GM19193 (cell line): ENCODE results near the gene LMX1B.

Experiments
- POLR2A ChIP-seq: IDR thresholded peaks from 4 replicates; pipeline ENCODE4 v1.6.1; 2011; ENCODE audit not compliant: insufficient read depth, insufficient read length; ENCODE audit errors: extremely low read depth

The LMX1B gene

GRCh38 chr9:126591922-126592321 lies 21.8 kb upstream of the LMX1B start:
- TF ChIP-seq POLR2A, result no peak

GRCh38 chr9:126592461-126592860 lies 21.3 kb upstream of the LMX1B start:
- TF ChIP-seq POLR2A, result no peak

- TF ChIP-seq POLR2A, result no peak
Measured at GRCh38 chr9:126595982-126596381, 17.7 kb upstream of the LMX1B start.

GRCh38 chr9:126599047-126599650 lies 14.6 kb upstream of the LMX1B start:
- no peak for TF ChIP-seq POLR2A

GRCh38 chr9:126604059-126605055 lies 9.4 kb upstream of the LMX1B start:
- no peak for TF ChIP-seq POLR2A

- no peak for TF ChIP-seq POLR2A
Measured at GRCh38 chr9:126605792-126606482, 7.8 kb upstream of the LMX1B start.

- TF ChIP-seq POLR2A, result no peak
Measured at GRCh38 chr9:126606483-126606870, 7.3 kb upstream of the LMX1B start.

- TF ChIP-seq POLR2A, result no peak
Measured at GRCh38 chr9:126607086-126607485, 6.6 kb upstream of the LMX1B start.

- TF ChIP-seq POLR2A, result no peak
Measured at GRCh38 chr9:126607731-126608130, 6.0 kb upstream of the LMX1B start.

- TF ChIP-seq POLR2A, result no peak
Measured at GRCh38 chr9:126608551-126608950, 5.2 kb upstream of the LMX1B start.

- no peak for TF ChIP-seq POLR2A
Measured at GRCh38 chr9:126609191-126609590, 4.5 kb upstream of the LMX1B start.

- TF ChIP-seq POLR2A, result no peak
Measured at GRCh38 chr9:126609711-126610388, 3.9 kb upstream of the LMX1B start.

GRCh38 chr9:126611193-126611591 lies 2.5 kb upstream of the LMX1B start:
- no peak for TF ChIP-seq POLR2A

GRCh38 chr9:126611592-126612325 lies 2.0 kb upstream of the LMX1B start:
- TF ChIP-seq POLR2A, result no peak
